ENCODE data around the gene GOLGA1. TPM values are rescaled to one million over a fixed set of nuclear protein-coding genes. Genes with fewer than 3 reads are reported as not detected.

Gene GOLGA1
- total and polyA plus RNA-seq, 2 of the 13 experiments (the other 11 are each of a cell fraction or from before 2014, with no cell fraction given), result 12.7 to 15.9 TPM

DNA sequence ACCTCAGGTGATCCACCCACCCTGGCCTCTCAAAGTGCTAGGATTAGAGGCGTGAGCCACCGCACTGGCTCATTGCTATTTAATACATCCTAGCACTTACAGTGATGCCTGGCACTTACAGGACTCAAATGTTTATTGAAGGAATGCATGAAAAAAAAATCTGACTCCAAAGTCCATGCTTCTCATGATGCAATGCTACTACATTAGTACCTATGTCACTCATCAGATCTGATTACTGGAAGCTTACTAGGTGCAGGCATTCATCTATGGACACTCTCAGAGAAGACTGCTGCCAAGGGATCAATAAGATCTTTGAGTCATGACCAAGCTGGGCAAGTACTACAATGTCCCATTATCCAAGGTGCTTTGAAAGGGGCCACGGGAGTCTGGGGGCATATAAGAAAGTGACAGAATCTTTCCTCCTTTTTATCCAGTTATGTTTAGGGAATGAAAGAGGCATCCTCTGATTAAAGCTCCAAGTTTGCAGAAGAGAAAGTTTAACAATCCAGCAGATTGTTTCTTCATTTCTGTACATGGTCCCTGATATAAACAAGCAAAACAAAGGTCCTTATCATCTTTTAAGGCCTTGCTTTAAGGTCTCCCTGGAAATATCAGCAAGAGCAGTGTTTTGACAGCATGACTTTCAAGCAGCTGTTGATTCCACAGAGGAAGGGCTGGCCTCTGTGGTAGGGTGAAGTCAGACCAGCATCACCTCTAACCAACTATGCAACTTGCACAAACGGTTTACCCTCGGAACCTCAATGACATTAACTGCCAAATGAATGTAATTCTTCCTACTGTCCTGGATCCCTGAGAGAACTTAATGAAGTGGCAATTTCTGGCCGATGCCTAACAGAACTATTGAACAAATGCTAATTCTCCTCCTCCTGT is 43.1 kb downstream of the GOLGA1 start (continued):
- TF ChIP-seq, protein P1, sequence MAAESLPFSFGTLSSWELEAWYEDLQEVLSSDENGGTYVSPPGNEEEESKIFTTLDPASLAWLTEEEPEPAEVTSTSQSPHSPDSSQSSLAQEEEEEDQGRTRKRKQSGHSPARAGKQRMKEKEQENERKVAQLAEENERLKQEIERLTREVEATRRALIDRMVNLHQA (CRISPR knock-in tag; IDR thresholded peaks at IDR 0.05), result no peak
- TF ChIP-seq ZNF766 (CRISPR knock-in tag; IDR thresholded peaks at IDR 0.05; ENCODE audit: borderline replicate concordance), result no peak
- no peak for TF ChIP-seq ZNF615 (CRISPR knock-in tag; IDR thresholded peaks at IDR 0.05; ENCODE audit: borderline replicate concordance)
- TF ChIP-seq ZNF670 (CRISPR knock-in tag; IDR thresholded peaks at IDR 0.05; ENCODE audit: borderline replicate concordance), result no peak
- no peak for TF ChIP-seq TCF7 (IDR thresholded peaks at IDR 0.05; ENCODE audit: low read depth)
- no peak for TF ChIP-seq GLI4 (CRISPR knock-in tag; IDR thresholded peaks at IDR 0.05; ENCODE audit: borderline replicate concordance)
- TF ChIP-seq ZNF121 (CRISPR knock-in tag; IDR thresholded peaks at IDR 0.05), result peak; percentile 99
- TF ChIP-seq KDM6A (CRISPR knock-in tag; IDR thresholded peaks at IDR 0.05; ENCODE audit: low read depth), result 0 out of 2 replicates have a peak, but pooled peaks have one; percentile 17
- TF ChIP-seq, protein P2, sequence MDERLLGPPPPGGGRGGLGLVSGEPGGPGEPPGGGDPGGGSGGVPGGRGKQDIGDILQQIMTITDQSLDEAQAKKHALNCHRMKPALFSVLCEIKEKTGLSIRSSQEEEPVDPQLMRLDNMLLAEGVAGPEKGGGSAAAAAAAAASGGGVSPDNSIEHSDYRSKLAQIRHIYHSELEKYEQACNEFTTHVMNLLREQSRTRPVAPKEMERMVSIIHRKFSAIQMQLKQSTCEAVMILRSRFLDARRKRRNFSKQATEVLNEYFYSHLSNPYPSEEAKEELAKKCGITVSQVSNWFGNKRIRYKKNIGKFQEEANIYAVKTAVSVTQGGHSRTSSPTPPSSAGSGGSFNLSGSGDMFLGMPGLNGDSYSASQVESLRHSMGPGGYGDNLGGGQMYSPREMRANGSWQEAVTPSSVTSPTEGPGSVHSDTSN (CRISPR knock-in tag; IDR thresholded peaks at IDR 0.05), result peak; percentile 57
- TF ChIP-seq, protein P3, sequence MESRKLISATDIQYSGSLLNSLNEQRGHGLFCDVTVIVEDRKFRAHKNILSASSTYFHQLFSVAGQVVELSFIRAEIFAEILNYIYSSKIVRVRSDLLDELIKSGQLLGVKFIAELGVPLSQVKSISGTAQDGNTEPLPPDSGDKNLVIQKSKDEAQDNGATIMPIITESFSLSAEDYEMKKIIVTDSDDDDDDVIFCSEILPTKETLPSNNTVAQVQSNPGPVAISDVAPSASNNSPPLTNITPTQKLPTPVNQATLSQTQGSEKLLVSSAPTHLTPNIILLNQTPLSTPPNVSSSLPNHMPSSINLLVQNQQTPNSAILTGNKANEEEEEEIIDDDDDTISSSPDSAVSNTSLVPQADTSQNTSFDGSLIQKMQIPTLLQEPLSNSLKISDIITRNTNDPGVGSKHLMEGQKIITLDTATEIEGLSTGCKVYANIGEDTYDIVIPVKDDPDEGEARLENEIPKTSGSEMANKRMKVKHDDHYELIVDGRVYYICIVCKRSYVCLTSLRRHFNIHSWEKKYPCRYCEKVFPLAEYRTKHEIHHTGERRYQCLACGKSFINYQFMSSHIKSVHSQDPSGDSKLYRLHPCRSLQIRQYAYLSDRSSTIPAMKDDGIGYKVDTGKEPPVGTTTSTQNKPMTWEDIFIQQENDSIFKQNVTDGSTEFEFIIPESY (CRISPR knock-in tag; IDR thresholded peaks at IDR 0.05), result peak; percentile 74; the same call in 1 of the 2 replicates
- TF ChIP-seq, protein P4, sequence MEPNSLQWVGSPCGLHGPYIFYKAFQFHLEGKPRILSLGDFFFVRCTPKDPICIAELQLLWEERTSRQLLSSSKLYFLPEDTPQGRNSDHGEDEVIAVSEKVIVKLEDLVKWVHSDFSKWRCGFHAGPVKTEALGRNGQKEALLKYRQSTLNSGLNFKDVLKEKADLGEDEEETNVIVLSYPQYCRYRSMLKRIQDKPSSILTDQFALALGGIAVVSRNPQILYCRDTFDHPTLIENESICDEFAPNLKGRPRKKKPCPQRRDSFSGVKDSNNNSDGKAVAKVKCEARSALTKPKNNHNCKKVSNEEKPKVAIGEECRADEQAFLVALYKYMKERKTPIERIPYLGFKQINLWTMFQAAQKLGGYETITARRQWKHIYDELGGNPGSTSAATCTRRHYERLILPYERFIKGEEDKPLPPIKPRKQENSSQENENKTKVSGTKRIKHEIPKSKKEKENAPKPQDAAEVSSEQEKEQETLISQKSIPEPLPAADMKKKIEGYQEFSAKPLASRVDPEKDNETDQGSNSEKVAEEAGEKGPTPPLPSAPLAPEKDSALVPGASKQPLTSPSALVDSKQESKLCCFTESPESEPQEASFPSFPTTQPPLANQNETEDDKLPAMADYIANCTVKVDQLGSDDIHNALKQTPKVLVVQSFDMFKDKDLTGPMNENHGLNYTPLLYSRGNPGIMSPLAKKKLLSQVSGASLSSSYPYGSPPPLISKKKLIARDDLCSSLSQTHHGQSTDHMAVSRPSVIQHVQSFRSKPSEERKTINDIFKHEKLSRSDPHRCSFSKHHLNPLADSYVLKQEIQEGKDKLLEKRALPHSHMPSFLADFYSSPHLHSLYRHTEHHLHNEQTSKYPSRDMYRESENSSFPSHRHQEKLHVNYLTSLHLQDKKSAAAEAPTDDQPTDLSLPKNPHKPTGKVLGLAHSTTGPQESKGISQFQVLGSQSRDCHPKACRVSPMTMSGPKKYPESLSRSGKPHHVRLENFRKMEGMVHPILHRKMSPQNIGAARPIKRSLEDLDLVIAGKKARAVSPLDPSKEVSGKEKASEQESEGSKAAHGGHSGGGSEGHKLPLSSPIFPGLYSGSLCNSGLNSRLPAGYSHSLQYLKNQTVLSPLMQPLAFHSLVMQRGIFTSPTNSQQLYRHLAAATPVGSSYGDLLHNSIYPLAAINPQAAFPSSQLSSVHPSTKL (CRISPR knock-in tag; IDR thresholded peaks at IDR 0.05), result peak; percentile 86
- no peak for TF ChIP-seq ATF7-NPFF (CRISPR knock-in tag; IDR thresholded peaks at IDR 0.05; ENCODE audit: low read depth)
- no peak for TF ChIP-seq ZSCAN21 (CRISPR knock-in tag; IDR thresholded peaks at IDR 0.05; ENCODE audit: borderline replicate concordance)
- TF ChIP-seq FOXP1 (IDR thresholded peaks at IDR 0.05), result no peak
- peak; percentile 48 for TF ChIP-seq FOXP1 (CRISPR knock-in tag; IDR thresholded peaks at IDR 0.05)
- TF ChIP-seq, protein P5, sequence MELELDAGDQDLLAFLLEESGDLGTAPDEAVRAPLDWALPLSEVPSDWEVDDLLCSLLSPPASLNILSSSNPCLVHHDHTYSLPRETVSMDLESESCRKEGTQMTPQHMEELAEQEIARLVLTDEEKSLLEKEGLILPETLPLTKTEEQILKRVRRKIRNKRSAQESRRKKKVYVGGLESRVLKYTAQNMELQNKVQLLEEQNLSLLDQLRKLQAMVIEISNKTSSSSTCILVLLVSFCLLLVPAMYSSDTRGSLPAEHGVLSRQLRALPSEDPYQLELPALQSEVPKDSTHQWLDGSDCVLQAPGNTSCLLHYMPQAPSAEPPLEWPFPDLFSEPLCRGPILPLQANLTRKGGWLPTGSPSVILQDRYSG (CRISPR knock-in tag; IDR thresholded peaks at IDR 0.05), result no peak

All from HepG2 (cell line).